ENCODE results near the gene BICDL1.

DNA sequence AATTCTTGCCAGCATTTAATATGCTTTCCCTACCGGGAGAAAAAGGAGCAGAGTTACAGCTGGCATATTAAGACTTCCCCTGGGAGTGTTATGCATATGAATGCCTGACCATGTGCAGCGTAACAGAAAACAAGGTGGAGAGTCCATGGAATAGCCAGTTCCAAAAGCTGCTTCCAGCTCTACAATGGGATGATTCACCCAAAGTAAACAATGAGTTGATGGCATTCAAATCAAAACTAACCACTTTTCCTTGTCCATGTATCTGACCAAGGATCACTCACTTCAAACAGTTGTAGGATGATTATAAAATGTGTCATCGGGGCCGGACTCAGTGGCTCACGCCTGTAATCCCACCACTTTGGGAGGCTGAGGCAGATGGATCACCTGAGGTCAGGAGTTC lies 48.1 kb upstream of the BICDL1 start:
- TF ChIP-seq, protein P1, sequence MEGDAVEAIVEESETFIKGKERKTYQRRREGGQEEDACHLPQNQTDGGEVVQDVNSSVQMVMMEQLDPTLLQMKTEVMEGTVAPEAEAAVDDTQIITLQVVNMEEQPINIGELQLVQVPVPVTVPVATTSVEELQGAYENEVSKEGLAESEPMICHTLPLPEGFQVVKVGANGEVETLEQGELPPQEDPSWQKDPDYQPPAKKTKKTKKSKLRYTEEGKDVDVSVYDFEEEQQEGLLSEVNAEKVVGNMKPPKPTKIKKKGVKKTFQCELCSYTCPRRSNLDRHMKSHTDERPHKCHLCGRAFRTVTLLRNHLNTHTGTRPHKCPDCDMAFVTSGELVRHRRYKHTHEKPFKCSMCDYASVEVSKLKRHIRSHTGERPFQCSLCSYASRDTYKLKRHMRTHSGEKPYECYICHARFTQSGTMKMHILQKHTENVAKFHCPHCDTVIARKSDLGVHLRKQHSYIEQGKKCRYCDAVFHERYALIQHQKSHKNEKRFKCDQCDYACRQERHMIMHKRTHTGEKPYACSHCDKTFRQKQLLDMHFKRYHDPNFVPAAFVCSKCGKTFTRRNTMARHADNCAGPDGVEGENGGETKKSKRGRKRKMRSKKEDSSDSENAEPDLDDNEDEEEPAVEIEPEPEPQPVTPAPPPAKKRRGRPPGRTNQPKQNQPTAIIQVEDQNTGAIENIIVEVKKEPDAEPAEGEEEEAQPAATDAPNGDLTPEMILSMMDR (IDR thresholded peaks at IDR 0.05) = no peak
- TF ChIP-seq ZFX (IDR thresholded peaks at IDR 0.05; ENCODE audit: borderline replicate concordance) = no peak

Measured in 22Rv1 (cell line).